CD4-positive, alpha-beta T cell treated with Interferon alpha-2 for 1 hour (primary cell): ENCODE measurements around the gene PACS2.

Experiments
- DNase-seq, 2 donors: peaks; one replicate each; pipeline ENCODE4 v3.0.0-alpha.2; 2020 to 2022

Gene PACS2

DNA sequence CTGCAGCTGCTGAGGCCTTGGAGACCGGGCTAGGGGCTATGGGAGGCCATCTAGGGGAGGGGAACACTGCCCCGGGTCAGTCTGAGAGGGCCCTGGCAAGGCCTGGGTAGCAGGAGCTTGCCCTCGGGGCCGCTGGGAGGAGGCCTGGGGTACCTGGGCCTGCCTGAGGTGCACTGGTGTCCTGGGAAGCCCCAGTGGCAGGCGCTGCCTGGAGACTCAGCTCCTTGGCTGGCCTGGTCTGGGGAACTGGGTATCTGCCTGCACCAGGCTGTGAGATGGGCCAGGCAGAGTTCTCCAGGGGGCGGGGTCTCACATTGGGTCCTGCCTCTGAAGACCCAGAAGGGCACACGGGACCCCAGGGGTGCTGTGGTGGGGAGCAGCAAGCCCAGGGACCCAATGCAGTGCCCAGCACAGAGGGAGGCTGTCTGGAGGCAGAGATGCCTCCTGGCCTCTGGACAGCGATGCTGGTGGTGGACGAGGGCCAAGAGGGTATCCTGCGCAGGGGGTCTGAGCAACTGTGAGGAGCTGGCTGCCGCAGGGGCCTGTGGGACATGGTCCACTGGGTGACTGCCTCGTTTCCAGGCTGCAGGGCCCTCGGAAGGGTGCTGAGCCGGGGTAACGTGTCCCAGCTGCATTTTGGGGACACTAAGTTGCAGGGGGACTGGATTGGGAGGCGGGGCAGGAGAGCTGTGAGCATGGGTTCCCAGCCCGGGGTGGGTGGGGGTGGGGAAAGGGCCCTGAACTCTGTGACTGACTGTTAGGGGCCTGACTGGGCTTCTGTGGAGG lies 97.6 kb downstream of the PACS2 start:
- no peak for DNase-seq

DNA sequence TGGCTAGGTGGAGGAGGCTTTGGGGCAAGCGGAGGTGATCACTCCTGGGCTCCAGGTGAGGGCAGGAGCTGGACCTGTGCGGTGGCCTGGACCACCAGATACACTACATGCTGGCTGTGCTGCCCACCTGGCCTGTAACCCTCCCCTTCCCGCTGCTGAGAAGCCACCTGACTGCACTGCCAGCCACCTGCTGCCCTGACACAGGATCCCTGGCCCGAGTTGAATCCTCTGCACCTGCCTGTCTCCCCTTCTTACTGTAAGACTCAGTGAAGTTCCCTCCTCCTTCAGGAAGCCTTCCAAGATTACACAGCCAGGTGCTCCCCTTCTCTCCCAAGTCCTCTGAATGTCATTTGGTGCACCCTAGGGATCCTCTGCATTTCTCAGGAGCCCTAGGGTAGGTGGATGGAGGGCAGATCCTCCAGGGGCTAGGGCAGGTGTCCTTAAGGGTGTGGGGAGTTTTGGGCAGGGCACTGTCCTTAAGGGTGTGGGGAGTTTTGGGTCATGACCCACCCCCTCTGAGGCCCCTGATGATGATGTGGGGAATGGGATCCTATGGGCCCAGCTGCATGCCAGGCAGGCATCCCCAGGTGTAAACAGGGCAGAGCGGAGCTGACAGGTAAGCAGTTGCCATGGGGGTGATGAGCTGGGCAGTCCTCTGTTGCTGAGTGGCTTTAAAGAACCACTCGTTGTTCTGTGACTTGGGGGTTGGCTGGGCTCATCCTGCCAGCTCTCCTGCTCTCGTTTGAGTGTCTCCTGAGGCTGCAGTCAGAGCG lies 98.4 kb downstream of the PACS2 start:
- DNase-seq = no peak

GRCh38 chr14:105413544-105413886 lies 99.0 kb downstream of the PACS2 start:
- no peak for DNase-seq

DNA sequence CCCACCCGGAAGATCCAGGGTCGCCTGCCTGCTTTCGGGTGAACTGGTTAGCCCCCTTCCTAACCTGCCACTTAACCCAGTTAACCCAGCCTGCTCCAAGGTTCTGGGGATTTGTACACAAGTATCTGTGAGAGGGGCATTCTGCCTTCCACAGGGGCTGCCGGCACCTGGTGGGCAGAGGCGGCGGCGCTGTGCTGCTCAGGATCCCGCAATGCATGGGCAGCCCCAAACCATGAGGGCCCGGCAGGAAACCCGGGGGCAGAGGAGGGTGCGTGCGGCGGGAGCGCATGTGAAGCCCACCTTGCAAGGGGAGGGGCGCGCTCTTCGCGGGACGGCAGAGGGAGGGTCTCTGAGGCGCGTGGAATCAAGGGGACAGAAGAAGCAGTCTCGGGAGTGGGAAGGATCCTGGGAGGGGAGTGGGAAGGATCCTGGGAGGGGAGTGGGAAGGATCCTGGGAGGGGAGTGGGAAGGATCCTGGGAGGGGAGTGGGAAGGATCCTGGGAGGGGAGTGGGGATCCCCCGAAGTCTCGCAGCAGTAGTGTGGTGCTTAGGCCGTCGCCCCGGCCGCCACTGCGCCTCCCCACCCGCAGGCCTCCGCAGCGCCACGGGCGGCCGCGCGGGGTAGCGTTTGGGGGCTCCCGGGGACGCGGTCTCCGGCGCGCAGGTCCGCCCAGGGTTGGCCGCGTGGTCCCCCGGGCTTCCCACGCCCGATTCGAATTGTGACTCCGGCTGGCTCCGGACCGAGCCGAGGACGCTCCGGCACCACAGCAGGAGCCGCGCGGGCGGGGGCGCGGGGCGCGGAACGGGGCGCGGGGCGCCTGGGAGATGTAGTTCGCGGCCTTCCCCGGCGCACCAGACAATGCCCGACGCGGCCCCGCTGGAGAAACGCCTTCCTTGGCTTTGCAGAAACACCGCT lies 100.2 kb downstream of the PACS2 start:
- DNase-seq = peak; percentile 45 to 68

- DNase-seq = no peak
These were observed 101.2 kb downstream of the PACS2 start for GRCh38 chr14:105415481-105416428.

DNA sequence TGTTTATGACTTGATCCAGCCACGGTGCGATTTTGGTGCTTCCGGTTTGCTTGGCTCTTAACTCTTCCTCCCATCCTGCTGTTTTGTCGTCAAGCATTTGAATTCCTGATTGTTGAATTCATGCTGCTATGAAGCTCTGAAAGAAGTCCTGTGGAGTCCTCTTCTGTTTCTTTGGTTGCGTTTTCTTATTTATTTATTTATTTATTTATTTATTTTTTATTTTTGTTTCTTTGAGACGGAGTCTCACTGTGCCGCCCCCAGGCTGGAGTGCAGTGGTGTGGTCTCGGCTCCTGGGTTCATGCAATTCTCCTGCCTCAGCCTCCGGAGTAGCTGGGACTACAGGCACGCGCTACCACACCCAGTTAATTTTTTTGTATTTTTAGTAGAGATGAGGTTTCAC lies 102.1 kb downstream of the PACS2 start:
- no peak for DNase-seq

DNA sequence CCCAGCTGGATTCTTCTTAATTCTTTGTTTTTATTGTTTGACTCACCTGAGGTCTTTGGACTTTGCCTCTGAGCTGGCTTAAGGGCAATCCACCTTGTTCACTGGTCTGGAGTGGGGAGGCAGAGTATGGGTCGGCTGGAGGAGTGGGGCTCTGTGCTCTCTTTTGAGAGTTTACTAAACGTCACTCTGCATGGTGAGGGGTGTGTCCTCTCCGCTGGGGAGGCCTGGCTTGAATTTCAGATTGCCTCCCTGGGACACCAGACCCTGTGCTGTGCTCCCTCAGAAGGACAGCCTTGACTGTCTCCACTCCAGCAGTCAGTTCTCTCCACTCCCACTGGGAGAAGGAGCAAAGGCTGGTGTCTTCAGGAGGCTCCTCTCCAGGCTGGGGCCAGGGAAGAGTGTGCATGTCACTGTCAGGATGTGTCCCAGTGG lies 103.2 kb downstream of the PACS2 start:
- DNase-seq = no peak

DNA sequence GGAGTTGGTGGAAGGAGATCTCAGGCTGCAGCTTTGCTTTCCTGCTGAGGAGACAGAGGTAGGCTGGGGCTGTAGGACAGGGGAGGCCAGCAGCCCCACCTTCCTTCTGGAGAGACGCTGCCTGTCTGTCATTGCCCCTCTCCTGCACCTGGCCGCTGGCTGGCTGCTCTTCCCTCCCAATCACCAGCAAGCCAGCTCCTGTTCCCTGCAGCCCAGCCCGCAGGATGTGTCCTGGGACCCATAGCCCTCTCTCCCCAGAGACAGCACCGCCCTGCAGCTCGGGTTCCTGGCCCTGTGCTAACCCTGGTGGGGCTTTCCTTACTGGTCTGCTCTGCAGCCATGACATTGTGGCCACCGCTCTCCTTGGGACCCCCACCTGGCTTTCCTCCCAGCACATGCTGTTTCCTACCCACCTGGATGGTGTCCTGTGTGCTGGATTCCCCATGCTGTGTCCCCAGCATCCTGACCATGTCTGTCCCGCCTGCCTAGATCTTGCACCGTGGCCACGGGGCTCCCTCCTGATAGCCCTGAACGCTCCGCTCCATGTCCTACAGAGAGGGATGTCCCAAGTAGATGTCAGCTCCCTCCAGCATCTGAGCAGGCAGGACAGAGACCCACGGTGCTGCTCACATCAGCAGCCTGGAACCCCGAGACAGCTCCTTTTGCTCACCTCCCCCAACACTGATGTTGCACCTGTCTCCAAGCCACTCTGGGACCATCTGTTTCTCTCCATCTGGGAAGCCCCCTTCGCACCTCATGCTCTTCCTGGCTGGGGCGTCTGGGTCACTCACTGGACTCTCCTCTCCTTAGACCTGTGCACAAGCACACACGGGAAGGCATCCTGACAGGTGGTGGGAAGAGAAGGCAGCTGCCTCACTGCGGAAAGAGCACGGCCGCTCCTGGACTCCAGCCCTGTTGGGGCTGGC lies 104.0 kb downstream of the PACS2 start:
- DNase-seq = no peak

GRCh38 chr14:105419195-105420091 lies 104.9 kb downstream of the PACS2 start, which contains the start of gene MTA1:
TSS of gene MTA1 (plus strand) at chr14:105419827. CDS start at chr14:105420036, 209 bp downstream.
- DNase-seq = peak; percentile 26 to 60

- no peak for DNase-seq
These were observed 105.8 kb downstream of the PACS2 start for GRCh38 chr14:105420101-105420973.

- no peak for DNase-seq
These were observed 106.6 kb downstream of the PACS2 start for GRCh38 chr14:105420974-105421674.

- no peak for DNase-seq
These were observed 107.4 kb downstream of the PACS2 start for GRCh38 chr14:105421723-105422615.

- no peak for DNase-seq
These were observed 108.3 kb downstream of the PACS2 start for GRCh38 chr14:105422695-105423487.

DNA sequence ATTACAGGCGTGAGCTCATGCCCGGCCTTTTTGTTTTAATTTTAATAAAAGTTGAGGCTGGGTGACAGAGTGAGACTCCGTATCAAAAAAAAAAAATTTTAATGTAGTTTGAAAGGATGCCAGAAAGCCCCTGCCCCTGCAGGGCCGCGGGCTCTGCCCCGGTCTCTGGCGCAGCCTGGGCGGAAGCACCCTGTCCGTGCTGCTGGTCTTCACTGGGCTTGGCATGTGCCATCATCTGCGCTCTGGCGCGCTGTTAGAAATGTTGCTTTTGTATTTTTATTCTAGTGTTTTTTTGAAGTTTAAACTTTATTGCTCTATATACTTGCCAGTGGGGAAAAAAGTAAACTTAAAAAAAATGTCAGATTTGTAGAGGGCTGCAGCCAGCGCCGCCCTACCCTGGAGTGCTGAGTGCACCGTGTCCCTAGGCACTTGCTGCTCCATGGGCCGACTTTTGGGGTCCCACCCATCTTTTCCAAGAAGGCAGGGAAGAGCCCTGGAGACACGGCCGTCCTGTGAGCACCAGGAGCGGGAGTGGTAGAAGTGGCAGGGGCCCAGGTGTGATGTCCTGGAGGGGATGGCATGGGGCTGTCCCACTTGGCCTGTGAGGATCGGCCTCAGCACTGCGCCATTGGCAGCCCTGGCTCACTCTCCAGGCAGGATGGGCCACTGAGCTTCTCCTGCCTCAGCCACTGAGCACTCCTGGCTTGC lies 109.1 kb downstream of the PACS2 start:
- DNase-seq = no peak

DNA sequence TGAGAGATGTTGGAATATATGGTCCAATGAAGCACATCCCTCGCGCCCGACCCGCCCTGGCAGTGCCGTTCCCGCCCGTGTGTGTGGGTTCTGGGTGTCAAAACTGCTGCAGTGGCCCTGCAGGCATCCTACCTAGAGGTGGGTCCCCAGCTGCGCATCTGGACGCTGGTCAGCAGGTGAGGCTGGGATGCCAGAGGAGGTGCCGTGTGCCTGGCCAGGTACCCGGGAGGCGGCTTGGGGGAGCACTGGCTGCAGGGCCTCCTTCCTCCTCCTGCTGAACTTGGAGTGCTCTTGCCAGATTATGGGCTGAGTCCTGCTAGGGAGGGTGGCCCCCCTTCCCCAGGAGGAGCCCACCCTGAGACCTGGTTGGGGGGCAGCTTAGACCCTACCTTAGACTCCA lies 110.3 kb downstream of the PACS2 start:
- no peak for DNase-seq
